Caco-2 (cell line): ENCODE measurements around the gene SOX18. TPM values are rescaled to one million over a fixed set of nuclear protein-coding genes. Genes with fewer than 3 reads are reported as not detected.

Experiments
- BruUV-seq: library from RNA; stranded (reverse); fragments of 400-500 nt; replicated peaks from 2 replicates; lab custom pipeline; 2021; lab: Mats Ljungman, UMichigan
- CTCF ChIA-PET: fragments of 300-600 bp; sonication (Branson Sonifier 250); formaldehyde crosslinking; loops from one replicate; lab custom pipeline; 2022; ENCODE audit warnings: antibody characterized with exemption; lab: Charles Lee
- POLR2A ChIA-PET: fragments of 300-600 bp; sonication (Branson Sonifier 250); formaldehyde crosslinking; loops from one replicate; lab custom pipeline; 2022; ENCODE audit warnings: antibody characterized with exemption; lab: Charles Lee
- DNase-seq, 2 experiments: peaks; one replicate each; pipeline versions ENCODE4 v3.0.0 to v3.0.0-alpha.2; 2020 to 2022
- H3K27me3 ChIP-seq: replicated peaks from 2 replicates; pipeline ENCODE4 v1.6.0; 2011; ENCODE audit warnings: low read length; ENCODE audit not compliant: control insufficient read depth, insufficient read depth
- H3K36me3 ChIP-seq: 2 replicates; pipeline ENCODE4 v1.5.1; 2011; ENCODE audit warnings: low read length; ENCODE audit not compliant: control insufficient read depth, insufficient read depth
- H3K4me1 ChIP-seq: fragments of 250-450 bp; sonication (Bioruptor Pico); 2 replicates; pipeline ENCODE4 v1.5.1; 2020; ENCODE audit warnings: mild to moderate bottlenecking
- H3K4me3 ChIP-seq: 2 replicates; pipeline ENCODE4 v1.5.1; 2011; ENCODE audit warnings: low read depth, mild to moderate bottlenecking, control low read depth, low read length
- H3K9me3 ChIP-seq: fragments of 250-450 bp; sonication (Bioruptor Pico); 2 replicates; pipeline ENCODE4 v1.5.1; 2020; ENCODE audit warnings: mild to moderate bottlenecking, moderate library complexity
- H3K27ac Mint-ChIP-seq: one replicate; pipeline ENCODE4 v1.8.0; 2022; ENCODE audit warnings: mixed read lengths; ENCODE audit not compliant: unreplicated experiment
- H3K27me3 Mint-ChIP-seq: one replicate; pipeline ENCODE4 v1.8.0; 2022; ENCODE audit warnings: mixed read lengths; ENCODE audit not compliant: insufficient read depth, unreplicated experiment
- H3K36me3 Mint-ChIP-seq: one replicate; pipeline ENCODE4 v1.8.0; 2022; ENCODE audit warnings: mild to moderate bottlenecking, mixed read lengths; ENCODE audit not compliant: insufficient read depth, unreplicated experiment
- H3K4me1 Mint-ChIP-seq: one replicate; pipeline ENCODE4 v1.8.0; 2022; ENCODE audit warnings: low read depth, mixed read lengths; ENCODE audit not compliant: unreplicated experiment
- H3K4me3 Mint-ChIP-seq: one replicate; pipeline ENCODE4 v1.8.0; 2022; ENCODE audit warnings: mild to moderate bottlenecking, moderate library complexity, mixed read lengths; ENCODE audit not compliant: unreplicated experiment
- H3K9me3 Mint-ChIP-seq: one replicate; pipeline ENCODE4 v1.8.0; 2022; ENCODE audit warnings: mixed read lengths; ENCODE audit not compliant: unreplicated experiment
- intact Hi-C: fragments of 100-400 bp; cut with micrococcal nuclease; formaldehyde crosslinking; loops from one replicate; pipeline ENCODE4 v1.10.0; 2022; ENCODE audit not compliant: unreplicated experiment
- total RNA-seq: library from RNA; stranded (reverse); gene quantifications from 2 replicates; pipeline ENCODE4 v1.2.3, GENCODE V29; 2022
- TF ChIP-seq, protein P1 (sequence below), 2 experiments: fragments of 200-600 bp in 1 of 2; IDR thresholded peaks; 1 replicate in 1 of 2; 2 replicates in 1 of 2; pipeline versions ENCODE4 v1.5.1 to v1.8.0; 2011 to 2022; ENCODE audit warnings: antibody characterized with exemption in 1 of 2, control low read depth in 1 of 2, inconsistent platforms in 1 of 2, low read depth in 1 of 2, low read length in 1 of 2, mild to moderate bottlenecking in 1 of 2, moderate library complexity in 1 of 2; ENCODE audit not compliant: insufficient read depth in 1 of 2, severe bottlenecking in 1 of 2, unreplicated experiment in 1 of 2

The SOX18 gene
- total RNA-seq, 1 experiment from 2014 or later = 0.84 TPM

GRCh38 chr20:64043768-64044167 lies 5.7 kb downstream of the SOX18 start:
- TF ChIP-seq, protein P1, sequence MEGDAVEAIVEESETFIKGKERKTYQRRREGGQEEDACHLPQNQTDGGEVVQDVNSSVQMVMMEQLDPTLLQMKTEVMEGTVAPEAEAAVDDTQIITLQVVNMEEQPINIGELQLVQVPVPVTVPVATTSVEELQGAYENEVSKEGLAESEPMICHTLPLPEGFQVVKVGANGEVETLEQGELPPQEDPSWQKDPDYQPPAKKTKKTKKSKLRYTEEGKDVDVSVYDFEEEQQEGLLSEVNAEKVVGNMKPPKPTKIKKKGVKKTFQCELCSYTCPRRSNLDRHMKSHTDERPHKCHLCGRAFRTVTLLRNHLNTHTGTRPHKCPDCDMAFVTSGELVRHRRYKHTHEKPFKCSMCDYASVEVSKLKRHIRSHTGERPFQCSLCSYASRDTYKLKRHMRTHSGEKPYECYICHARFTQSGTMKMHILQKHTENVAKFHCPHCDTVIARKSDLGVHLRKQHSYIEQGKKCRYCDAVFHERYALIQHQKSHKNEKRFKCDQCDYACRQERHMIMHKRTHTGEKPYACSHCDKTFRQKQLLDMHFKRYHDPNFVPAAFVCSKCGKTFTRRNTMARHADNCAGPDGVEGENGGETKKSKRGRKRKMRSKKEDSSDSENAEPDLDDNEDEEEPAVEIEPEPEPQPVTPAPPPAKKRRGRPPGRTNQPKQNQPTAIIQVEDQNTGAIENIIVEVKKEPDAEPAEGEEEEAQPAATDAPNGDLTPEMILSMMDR (IDR thresholded peaks at IDR 0.05; ENCODE audit: insufficient read depth in 1 of 2, low read depth in 1 of 2, low read length in 1 of 2, severe bottlenecking in 1 of 2, unreplicated experiment in 1 of 2) = no peak
- Histone ChIP-seq H3K36me3 (no peaks in the 10 kb centered on the region), H3K9me3 (no peaks in the 10 kb centered on the region), H3K4me3 (no peak overlapping the region), H3K4me1 (peaks cover 5% of the 10 kb centered on the region), H3K27me3 (peaks cover 1% of the 10 kb centered on the region; the same call in 1 of the 2 replicates)
- no peak for DNase-seq
- intact Hi-C loops = no loop called here
- CTCF ChIA-PET = interaction anchor here (0.7 kb wide), 1 partner anchor 83 kb away, joined by 6 read pairs; no protein-coding TSS in a partner anchor
- no peak overlapping the region for H3K4me3 Mint-ChIP-seq
- no peaks in the 10 kb centered on the region for H3K4me1 Mint-ChIP-seq
- H3K36me3 Mint-ChIP-seq = peaks cover 4% of the 10 kb centered on the region
- BruUV-seq = no TSS peak
- H3K9me3 Mint-ChIP-seq = no peaks in the 10 kb centered on the region
- H3K27ac Mint-ChIP-seq = no peak overlapping the region
- POLR2A ChIA-PET = no interaction called here
- H3K27me3 Mint-ChIP-seq = peaks cover 21% of the 10 kb centered on the region

DNA sequence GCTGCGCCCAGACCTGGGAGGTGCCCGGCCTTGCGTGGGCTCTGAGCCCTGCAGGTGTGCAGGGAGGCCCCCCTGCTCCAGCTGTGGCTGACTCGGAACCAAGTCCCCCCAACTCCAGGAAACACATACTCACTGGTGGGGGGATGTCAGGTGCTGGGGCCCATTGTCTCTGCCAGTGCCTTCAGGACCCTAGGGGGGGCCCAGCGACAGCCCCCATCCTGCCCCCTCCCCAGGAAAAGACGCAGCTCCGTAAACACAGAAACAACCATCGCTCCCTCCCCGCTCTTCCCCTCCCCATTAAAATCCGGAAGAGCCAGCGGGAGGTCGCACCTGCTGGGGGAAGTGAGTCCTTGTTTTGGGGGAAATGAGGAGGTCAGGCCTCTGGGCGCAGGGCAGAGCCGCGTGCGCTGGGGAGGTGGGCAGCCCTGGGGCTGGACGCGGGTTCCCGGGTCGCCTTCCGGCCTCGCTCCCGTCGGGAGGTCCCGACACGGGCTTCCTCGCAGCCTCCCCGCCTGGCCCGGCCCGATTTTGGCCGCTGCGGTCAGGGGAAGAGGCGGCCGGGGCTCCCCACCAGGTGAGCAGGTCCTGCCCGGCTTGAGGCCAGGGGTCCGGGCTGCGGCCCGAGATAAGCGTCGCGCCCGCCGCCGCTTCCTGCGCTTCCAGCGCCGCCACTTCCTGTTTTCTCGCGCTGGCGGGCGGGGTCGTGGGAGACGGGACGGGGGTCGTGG lies 7.2 kb downstream of the SOX18 start:
- POLR2A ChIA-PET = no interaction called here
- peaks cover 18% of the 10 kb centered on the region for H3K27me3 Mint-ChIP-seq
- peak overlapping the region; percentile 24 for H3K4me3 ChIP-seq

GRCh38 chr20:64041781-64042053 lies 7.7 kb downstream of the SOX18 start:
- peaks cover 24% of the 10 kb centered on the region for H3K36me3 Mint-ChIP-seq
- H3K4me1 Mint-ChIP-seq = no peaks in the 10 kb centered on the region
- no peaks in the 10 kb centered on the region for H3K27me3 ChIP-seq
- DNase-seq = no peak
- CTCF ChIA-PET = interaction anchor here (4.6 kb wide), 1 partner anchor 60 kb away, joined by 139 read pairs; the partner anchor contains the start of genes PRPF6 and SAMD10
- TF ChIP-seq, protein P1 (IDR thresholded peaks at IDR 0.05; ENCODE audit: insufficient read depth in 1 of 2, low read depth in 1 of 2, low read length in 1 of 2, severe bottlenecking in 1 of 2, unreplicated experiment in 1 of 2) = no peak
- no peak overlapping the region for H3K4me3 Mint-ChIP-seq
- peaks cover 17% of the 10 kb centered on the region for H3K4me1 ChIP-seq
- no peaks in the 10 kb centered on the region for H3K9me3 Mint-ChIP-seq
- H3K27ac Mint-ChIP-seq = no peak overlapping the region
- H3K36me3 ChIP-seq = no peaks in the 10 kb centered on the region
- POLR2A ChIA-PET = no interaction called here
- no peak overlapping the region for H3K4me3 ChIP-seq
- intact Hi-C loops = no loop called here
- H3K9me3 ChIP-seq = no peaks in the 10 kb centered on the region
- no TSS peak for BruUV-seq
- H3K27me3 Mint-ChIP-seq = peaks cover 13% of the 10 kb centered on the region

More for the DNA sequence above, 7.2 kb downstream of the SOX18 start:
- Mint-ChIP-seq H3K4me3 (no peak overlapping the region), H3K36me3 (peaks cover 19% of the 10 kb centered on the region), H3K27ac (no peak overlapping the region), H3K9me3 (no peaks in the 10 kb centered on the region), H3K4me1 (no peaks in the 10 kb centered on the region)
- Histone ChIP-seq H3K4me1 (peaks cover 12% of the 10 kb centered on the region), H3K27me3 (no peaks in the 10 kb centered on the region), H3K36me3 (no peaks in the 10 kb centered on the region), H3K9me3 (no peaks in the 10 kb centered on the region)
- no peak for DNase-seq
- TF ChIP-seq, protein P1 (IDR thresholded peaks at IDR 0.05; ENCODE audit: insufficient read depth in 1 of 2, low read depth in 1 of 2, low read length in 1 of 2, severe bottlenecking in 1 of 2, unreplicated experiment in 1 of 2) = no peak
- no TSS peak for BruUV-seq
- intact Hi-C loops = no loop called here
- CTCF ChIA-PET = interaction anchor here (4.6 kb wide), 1 partner anchor 61 kb away, joined by 139 read pairs; the partner anchor contains the start of genes PRPF6 and SAMD10
